Muscle of arm (tissue), 12 donors: ENCODE results near the gene AP2B1. TPM values are rescaled to one million over a fixed set of nuclear protein-coding genes. Genes with fewer than 3 reads are reported as not detected.
A peak's percentile ranks its signal among the peaks of the same experiment; 100 is the strongest.
"Not testable (repeated sequence)": the region's sequence is repeated elsewhere in the genome, so short reads cannot be mapped to it uniquely, and the experiment has no call there.

ENCODE experiments used
- DNase-seq: peaks from one replicate; pipeline ENCODE4 v3.0.0-alpha.2; 2013
- polyA plus RNA-seq, 12 donors: library from polyadenylated mRNA; unstranded; fragments of 120-200 nt; gene quantifications; one replicate each; pipeline ENCODE4 v1.2.1, GENCODE V29; 2013; ENCODE audit not compliant: insufficient read length in 12 of 12

The AP2B1 gene
- polyA plus RNA-seq, 12 donors, result 75.5 to 97.8 (median 81.7) TPM; not detected in 1

- no peak for DNase-seq
Measured at GRCh38 chr17:35566968-35567367, 20.2 kb upstream of the AP2B1 start.

- DNase-seq, result no peak
Measured at GRCh38 chr17:35568561-35568960, 18.6 kb upstream of the AP2B1 start.

GRCh38 chr17:35569405-35569804 lies 17.7 kb upstream of the AP2B1 start:
- no peak for DNase-seq

DNA sequence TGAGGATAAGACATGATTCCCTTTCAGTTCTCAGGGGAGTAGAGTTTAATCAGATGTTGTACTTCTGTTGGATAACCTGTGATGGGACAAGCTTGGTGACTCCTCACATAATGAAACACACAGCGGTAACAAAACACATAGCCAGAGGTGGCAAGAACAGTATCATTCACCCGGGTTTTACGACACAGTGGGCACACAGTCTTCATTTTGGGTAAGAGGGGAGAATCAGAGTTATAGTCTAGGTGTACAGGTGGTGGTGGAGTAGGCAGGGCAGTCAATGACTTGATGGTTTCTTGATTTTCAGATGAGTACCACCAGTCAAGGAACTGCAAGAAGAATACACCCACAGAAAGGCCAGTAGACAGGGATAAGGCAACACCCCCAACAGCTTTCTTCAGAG lies 11.4 kb upstream of the AP2B1 start:
- DNase-seq, result no peak

GRCh38 chr17:35577830-35578196 lies 9.3 kb upstream of the AP2B1 start:
- peak; percentile 32 for DNase-seq

GRCh38 chr17:35578197-35578928 lies 8.8 kb upstream of the AP2B1 start, which contains the start of gene PEX12:
PEX12 (minus strand) TSS chr17:35578571; CDS start chr17:35578021, 550 bp downstream.
- DNase-seq, result peak; percentile 94

GRCh38 chr17:35578929-35579432 lies 8.1 kb upstream of the AP2B1 start:
- DNase-seq, result no peak

GRCh38 chr17:35584061-35584460 lies 3.1 kb upstream of the AP2B1 start:
- DNase-seq, result no peak

- no peak for DNase-seq
Measured at GRCh38 chr17:35586569-35587073, 501 bp upstream of the AP2B1 start.

DNA sequence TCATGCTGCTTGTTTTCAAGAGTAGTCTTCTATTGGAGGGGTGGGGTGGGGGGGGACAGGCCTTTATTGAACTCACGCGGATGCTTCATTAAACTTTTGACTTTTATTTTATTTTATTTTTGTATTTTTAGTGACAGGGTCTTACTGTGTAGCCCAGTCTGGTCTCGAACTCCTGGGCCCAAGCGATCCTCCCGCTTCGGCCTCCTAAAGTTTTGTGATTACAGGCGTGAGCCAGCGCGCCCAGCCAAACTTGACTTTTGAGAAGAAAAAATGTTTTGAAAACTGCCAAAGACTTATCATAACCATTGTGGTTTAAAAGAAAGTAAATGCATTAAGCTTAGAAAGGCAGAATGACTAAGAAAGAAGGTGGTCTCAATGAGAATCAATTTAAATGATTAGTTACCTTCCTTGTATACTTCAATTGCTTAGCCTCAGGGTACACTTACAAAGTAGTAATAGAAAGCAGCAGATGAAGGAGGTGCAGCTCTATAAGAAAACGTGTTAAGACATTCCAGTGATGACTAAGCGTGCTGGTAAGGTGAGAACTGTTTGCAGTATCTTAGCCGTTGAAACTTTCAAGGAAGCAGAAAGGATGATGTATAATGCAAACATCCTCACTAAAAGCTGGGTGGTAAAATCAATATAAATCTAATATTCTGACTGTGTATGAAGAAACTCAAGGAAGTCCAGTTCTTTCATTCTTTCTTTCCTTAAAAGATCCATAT lies 1.2 kb downstream of the AP2B1 start:
- no peak for DNase-seq

DNA sequence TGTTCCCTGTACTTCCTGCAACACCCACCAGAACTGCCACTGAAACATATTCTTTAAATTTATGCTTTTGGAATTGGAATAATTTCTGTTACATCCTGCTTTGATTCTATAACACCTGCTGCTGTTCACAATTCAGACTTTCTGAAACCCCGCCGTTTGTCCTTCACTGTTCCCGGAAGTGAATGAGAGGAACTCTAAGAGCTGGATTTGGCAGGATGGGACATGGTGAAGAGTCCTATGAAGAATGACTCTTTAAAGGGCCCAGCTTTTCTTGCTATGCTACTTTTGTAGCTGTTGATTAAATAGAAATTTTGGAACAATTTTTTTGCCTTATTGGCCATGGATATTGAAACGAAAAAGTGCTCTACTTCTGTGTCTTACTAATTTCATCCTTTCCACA lies 8.9 kb downstream of the AP2B1 start:
- DNase-seq, result no peak

DNA sequence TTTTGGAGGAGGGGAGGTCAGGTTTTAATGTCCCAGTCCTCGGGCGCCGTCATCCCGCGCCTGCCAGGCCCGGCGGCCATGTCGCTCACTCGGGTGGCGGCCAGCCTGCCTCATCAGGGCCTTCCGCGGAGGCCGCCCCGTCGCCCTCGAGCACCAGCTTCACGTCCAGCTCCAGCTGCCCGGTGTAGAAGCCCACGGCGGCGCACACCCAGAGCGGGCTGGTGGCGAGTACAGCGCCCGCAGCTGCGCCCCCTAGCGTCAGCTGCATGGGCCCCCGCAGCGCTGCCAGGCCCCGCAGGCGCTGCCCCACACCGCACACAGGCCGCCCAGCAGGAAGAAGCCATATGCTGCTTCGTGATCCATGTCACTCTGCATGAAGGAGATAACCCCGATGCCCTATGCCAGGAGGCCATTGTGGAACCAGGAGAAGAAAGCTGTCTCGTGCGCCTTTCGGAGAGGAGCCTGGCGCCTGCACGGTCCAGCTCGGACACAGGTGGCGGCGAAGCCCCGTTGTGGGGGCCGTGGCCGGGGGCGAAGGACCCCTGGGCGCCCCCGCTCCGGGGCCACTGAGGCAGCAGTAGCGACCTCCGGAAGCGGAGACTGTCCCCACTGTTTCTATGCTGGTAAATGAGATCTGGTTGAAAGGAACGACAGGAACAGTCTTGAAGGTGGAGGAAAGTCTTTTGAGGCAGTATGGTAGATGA lies 9.6 kb downstream of the AP2B1 start:
- no peak for DNase-seq

GRCh38 chr17:35597604-35598003 lies 10.5 kb downstream of the AP2B1 start:
- DNase-seq, result no peak

DNA sequence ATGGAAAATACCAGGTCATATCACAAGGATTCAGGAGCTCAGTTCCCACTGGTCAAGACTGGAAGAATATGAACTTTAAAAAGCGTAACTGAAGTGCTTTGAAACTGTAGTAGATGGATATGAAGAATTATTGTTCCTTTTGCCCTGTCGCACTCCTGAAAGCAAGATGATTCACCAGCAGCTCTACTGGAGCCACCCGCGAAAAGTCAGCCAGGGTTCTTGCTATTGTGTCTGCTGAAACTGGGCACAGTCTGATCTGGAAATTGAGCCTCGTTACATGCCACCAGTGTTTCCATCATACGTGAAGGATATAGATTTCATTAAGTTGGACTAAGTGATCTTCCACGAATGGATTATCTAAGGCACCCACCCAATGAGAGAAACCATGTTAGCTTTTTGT lies 16.6 kb downstream of the AP2B1 start:
- no peak for DNase-seq

- DNase-seq, result no peak
Measured at GRCh38 chr17:35605678-35606077, 18.6 kb downstream of the AP2B1 start.

DNA sequence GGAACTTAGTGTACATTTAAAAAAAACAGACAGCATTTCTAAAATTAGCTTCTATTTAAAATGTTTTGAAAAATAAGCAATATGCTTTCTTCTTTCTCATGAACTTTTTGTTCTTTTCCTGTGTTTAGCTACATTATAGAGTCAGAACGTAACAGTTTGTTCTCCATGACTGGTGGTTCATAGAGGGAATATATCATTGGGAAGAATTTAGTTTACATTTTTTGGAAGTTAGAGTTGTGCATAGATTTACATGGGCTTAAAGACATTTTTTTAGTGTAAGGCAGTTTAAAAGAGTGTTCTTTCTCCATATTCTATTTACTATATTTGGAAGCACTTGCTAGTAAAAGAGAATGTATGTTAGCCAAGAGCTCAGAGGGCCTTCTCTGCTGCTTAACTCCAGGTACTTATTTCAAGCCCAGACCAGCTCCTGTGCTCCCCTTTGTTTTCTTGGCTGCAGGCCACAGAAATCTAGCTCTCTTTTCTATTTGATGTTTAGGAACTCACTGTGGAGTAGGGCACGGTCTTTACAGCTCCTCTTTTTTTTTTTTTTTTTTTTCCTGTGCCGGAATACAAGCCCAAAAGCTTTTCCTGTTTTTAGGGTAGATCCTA lies 20.2 kb downstream of the AP2B1 start:
- no peak for DNase-seq

DNA sequence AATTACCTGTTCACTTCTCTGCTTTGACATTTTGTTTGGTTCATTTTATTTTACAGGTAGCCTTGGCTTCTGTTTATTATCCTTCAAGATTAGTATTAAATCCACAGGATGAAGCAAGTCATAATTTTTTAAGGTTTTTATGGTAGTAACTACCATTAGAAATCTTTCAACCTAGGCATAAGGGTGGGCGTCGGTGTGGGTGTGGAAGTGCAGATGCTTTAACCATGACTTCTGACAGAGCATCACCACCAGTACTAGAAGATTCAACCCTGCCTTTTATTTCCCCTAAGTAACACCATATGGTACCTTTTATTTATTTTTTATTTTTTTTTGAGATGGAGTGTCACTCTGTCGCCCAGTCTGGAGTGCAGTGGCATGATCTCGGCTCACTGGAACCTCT lies 22.7 kb downstream of the AP2B1 start:
- DNase-seq, result no peak

GRCh38 chr17:35610746-35611145 lies 23.6 kb downstream of the AP2B1 start:
- not testable (repeated sequence) for DNase-seq

DNA sequence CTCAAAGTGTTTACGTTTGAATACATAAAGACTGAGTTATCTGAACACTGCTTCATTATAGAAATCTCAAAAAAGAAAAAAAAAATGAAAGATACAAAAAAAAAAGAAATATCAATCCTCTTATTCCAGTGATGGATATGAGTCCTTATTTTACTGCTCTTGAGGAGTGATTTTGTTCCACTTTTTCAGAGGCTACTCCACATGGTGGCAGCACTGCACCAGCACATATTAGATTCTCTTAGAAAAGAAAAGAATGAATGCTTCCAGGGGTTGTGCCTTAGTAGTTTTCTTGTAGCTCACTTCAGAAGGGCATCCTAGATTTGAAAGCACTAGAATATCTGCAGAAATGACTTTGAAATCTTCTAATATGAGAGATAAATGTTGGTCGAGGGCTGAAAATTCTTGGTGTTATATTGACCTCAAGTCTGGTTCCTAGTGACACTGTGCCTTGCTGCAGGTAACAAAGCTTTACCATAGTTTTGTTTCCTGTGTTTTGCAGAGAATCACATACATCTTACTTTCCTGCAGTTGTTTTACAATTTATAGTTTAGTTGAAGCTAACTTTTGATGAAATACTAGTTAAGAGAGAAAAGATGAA lies 25.9 kb downstream of the AP2B1 start:
- DNase-seq, result peak; percentile 18

DNA sequence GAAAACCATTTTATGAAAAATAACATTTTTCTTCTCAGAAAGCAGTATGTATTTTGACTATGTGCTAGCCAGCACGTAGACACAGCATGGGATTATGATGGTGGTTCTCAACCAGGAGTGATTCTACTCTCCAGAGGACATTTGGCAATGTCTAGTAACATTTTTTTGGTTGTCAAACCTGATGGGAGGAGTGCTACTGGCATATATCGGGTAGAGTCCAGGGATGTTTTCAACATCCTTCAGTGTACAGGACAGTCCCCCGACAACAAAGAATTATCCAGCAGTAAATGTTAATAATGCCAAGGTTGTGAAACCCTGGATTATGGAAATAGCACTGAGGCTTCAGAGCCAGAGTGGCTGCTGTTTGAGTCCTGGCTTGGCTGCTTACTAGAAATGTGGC lies 27.7 kb downstream of the AP2B1 start:
- DNase-seq, result no peak

DNA sequence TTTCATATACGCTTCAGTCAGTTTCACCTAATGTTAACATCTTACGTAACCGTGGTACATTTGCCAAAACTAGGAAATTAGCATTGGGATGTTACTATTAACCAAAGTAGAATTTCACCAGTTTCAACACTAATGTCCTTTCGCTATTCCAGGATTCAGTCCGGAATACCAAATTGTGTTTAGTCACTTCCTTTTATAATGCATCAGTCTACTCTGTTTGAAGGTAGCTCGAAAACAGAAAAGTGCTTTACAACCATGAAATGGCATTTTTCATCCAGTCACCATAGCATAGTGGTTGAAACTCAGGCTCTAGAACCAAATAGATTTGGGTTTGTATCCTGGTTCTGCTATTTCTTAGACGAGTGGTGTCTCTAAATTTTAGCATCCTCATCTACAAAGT lies 29.4 kb downstream of the AP2B1 start:
- DNase-seq, result no peak

DNA sequence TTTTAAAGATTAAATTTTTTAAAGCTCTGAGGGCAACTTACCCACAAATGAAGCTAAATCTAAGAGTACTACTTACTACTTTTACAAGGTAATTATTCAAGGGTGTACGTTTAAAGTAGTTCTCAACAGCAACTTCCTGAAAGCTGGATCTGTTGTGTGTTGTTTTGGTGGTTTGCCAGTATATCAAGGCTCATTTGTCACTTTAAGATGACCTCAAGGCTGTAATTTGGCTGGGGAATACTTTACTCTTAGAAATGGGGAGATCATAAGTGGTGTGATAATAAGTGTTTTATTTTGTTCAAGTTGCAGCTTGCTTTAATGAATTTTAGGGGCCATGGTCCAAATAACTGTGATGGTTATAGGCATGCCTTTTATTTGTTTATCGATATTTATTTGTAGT lies 30.4 kb downstream of the AP2B1 start:
- DNase-seq, result no peak
